IPS-NIHi11 (cell line): ENCODE measurements around the gene NLRP10.
"Not testable (repeated sequence)": the region's sequence is repeated elsewhere in the genome, so short reads cannot be mapped to it uniquely, and the experiment has no call there.

Experiments
- DNase-seq: peaks from one replicate; pipeline ENCODE4 v3.0.0; 2012; ENCODE audit warnings: mixed read lengths, low spot score

Gene NLRP10

GRCh38 chr11:7965386-7965785 is at the start of gene NLRP10:
Gene NLRP10 (minus strand): TSS chr11:7965447. CDS start chr11:7963495, 1,952 bp downstream.
- DNase-seq, result no peak

GRCh38 chr11:8013833-8014232 is 48.6 kb upstream of the NLRP10 start:
- DNase-seq, result no peak

- no peak for DNase-seq
Observed at GRCh38 chr11:8011981-8012444, 46.8 kb upstream of the NLRP10 start.

GRCh38 chr11:8011371-8011770 is 46.1 kb upstream of the NLRP10 start:
- no peak for DNase-seq

- no peak for DNase-seq
Observed at GRCh38 chr11:8009856-8010255, 44.6 kb upstream of the NLRP10 start.

GRCh38 chr11:8008212-8008611 is 43.0 kb upstream of the NLRP10 start:
- DNase-seq, result peak; percentile 39

- DNase-seq, result peak; percentile 80
Observed at GRCh38 chr11:8006349-8006977, 41.2 kb upstream of the NLRP10 start.

GRCh38 chr11:8005556-8005955 is 40.3 kb upstream of the NLRP10 start:
- no peak for DNase-seq

- DNase-seq, result no peak
Observed at GRCh38 chr11:8004008-8004407, 38.8 kb upstream of the NLRP10 start.

GRCh38 chr11:8003187-8003586 is 37.9 kb upstream of the NLRP10 start:
- no peak for DNase-seq

- DNase-seq, result no peak
Observed at GRCh38 chr11:8002676-8003075, 37.4 kb upstream of the NLRP10 start.

GRCh38 chr11:8000390-8000789 is 35.1 kb upstream of the NLRP10 start:
- DNase-seq, result no peak

- DNase-seq, result no peak
Observed at GRCh38 chr11:7999795-8000194, 34.5 kb upstream of the NLRP10 start.

- no peak for DNase-seq
Observed at GRCh38 chr11:7994581-7995278, 29.5 kb upstream of the NLRP10 start.

- not testable (repeated sequence) for DNase-seq
Observed at GRCh38 chr11:7987560-7987883, 22.3 kb upstream of the NLRP10 start.

- peak; percentile 93 for DNase-seq
Observed at GRCh38 chr11:7986768-7987559, 21.7 kb upstream of the NLRP10 start, which contains the start of gene EIF3F. Gene EIF3F (plus strand): TSS chr11:7987337. CDS start chr11:7987353, 16 bp downstream.

- no peak for DNase-seq
Observed at GRCh38 chr11:7983832-7984590, 18.8 kb upstream of the NLRP10 start.

GRCh38 chr11:7982582-7983119 is 17.4 kb upstream of the NLRP10 start:
- DNase-seq, result no peak

GRCh38 chr11:7981619-7982157 is 16.4 kb upstream of the NLRP10 start:
- no peak for DNase-seq

- no peak for DNase-seq
Observed at GRCh38 chr11:7977232-7977917, 12.1 kb upstream of the NLRP10 start.

- no peak for DNase-seq
Observed at GRCh38 chr11:7974668-7975067, 9.4 kb upstream of the NLRP10 start.
